ENCODE measurements around the gene MTNR1B. TPM values are rescaled to one million over a fixed set of nuclear protein-coding genes. Genes with fewer than 3 reads are reported as not detected.

The MTNR1B gene
- not detected in 2 replicates for total RNA-seq

DNA sequence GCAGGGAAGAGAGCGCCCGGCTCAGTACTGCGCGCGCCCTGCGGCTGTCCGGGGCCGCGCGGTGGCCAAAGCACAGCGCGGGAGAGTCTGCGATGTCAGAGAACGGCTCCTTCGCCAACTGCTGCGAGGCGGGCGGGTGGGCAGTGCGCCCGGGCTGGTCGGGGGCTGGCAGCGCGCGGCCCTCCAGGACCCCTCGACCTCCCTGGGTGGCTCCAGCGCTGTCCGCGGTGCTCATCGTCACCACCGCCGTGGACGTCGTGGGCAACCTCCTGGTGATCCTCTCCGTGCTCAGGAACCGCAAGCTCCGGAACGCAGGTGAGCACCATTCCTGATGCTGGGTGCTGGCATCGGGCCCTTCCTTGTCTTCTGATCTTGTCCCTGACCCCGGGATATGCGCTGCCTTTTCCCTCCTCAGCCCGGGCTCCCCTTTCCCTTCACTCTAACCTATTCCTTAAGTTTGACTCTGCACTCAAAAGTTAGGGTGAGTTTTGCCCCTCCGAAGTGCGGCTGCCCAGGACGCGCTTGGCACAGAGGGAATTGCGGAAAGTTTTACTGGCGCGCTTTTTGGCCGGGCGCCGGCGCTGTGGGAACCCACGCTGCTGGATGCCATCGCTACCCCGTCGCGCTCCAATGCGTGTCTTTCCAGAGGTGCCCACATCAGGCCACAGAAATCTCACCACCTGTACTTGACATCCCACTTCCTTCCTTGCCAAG is at the start of gene MTNR1B:
Gene MTNR1B, plus strand, starts transcription at position 18 of the 714 bp plus-strand sequence. Its CDS starts 75 bp downstream, at position 93.

Small RNA genes within 50 kb of the gene (small RNA-seq; reads per million reads assigned to genes)
- gene SNRPGP16: not detected

Other genes with a start within 250 kb of the MTNR1B start
- gene SLC36A4, start 228.3 kb downstream of the MTNR1B start, total RNA-seq: 16.1 and 16.7 TPM in 2 replicates

All from placental epithelial cell (primary cell).